Stimulated activated CD4-positive, alpha-beta T cell treated with anti-CD3 and anti-CD28 coated beads, Interleukin-1b, Interleukin-23, amount 100 ng/mL, for 24 hours (primary cell): ENCODE data around the gene TPSB2.
"Not testable (repeated sequence)": the region's sequence is repeated elsewhere in the genome, so short reads cannot be mapped to it uniquely, and the experiment has no call there.

Source experiments
- DNase-seq, 4 experiments: peaks; one replicate each; pipeline ENCODE4 v3.0.0-alpha.2; 2020; ENCODE audit warnings: low read depth in 4 of 4, low spot score in 1 of 4

The TPSB2 gene

DNA sequence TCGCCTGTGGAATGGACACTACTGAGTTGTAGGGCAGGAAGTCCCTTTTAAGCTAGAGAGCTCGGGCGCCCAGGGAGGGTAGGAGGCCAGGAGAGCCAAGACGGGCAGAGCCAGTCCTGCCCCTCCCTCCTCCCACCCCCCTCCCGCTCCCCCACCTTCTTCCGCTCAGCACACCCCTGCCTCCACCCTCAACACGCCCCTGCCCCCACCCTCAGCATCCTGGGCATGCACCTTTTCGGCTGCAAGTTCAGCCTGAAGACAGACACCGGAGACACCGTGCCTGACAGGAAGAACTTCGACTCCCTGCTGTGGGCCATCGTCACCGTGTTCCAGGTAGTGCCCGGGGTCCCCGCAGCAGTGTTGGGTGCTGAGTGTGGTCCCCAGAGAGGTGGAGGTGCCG, 23.2 kb downstream of the TPSB2 start:
- no peak for DNase-seq

DNA sequence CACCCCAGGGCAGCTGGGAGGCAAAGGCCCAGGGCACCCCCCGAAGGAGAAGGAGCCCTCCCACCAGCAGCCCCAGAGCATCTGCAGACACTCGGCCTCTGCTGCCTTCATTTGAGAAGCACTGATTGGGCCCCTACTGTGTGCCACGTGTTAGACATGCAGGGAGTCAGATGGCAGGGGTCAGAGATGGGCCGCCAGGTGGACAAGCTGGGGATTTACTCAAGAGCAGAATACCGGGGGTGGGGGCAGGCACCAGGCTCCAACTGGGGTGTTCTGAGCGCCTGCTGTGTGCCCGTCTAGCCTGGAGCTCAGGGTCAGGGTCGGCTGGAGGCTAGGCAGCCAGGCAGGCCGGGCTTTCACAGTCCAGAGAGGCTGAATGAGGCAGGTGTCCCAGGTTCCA, 23.7 kb downstream of the TPSB2 start:
- DNase-seq, result no peak

DNA sequence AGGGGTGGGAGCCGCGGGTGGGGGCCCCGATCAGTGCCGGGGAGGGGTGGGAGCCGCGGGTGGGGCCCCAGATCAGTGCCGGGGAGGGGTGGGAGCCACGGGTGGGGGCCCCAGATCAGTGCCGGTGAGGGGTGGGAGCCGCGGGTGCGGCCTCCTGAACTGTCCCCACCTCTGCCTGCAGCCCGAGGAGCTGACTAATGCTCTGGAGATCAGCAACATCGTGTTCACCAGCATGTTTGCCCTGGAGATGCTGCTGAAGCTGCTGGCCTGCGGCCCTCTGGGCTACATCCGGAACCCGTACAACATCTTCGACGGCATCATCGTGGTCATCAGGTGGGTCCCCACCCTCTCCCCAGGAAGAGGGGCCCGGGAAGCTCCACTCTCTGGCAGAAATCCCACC, 25.1 kb downstream of the TPSB2 start:
- DNase-seq, result no peak

DNA sequence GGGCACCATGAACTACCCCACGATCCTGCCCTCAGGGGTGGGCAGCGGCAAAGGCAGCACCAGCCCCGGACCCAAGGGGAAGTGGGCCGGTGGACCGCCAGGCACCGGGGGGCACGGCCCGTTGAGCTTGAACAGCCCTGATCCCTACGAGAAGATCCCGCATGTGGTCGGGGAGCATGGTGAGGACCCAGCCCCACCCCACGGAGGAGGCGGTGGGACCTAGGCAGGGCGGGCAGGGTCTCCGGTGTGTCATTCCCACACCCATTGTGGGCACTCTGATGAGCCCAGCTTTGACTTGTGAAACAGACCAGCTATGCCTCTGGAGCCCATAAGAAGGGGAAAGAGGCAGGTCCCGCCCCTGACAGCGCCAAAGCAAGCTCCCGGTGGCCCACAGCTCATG, 27.7 kb downstream of the TPSB2 start:
- no peak for DNase-seq

DNA sequence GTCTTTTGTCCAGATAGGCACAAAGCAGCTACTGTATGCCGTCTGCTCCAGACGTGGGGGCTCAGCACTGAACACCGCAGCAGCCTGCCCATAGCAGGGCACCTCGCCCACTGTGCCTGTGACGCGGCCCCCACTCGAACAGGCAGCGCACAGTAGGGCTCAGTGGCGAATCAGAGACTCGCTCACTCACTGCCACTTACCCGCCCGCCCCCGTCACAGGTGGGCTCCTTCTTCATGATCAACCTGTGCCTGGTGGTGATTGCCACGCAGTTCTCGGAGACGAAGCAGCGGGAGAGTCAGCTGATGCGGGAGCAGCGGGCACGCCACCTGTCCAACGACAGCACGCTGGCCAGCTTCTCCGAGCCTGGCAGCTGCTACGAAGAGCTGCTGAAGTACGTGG, 28.5 kb downstream of the TPSB2 start:
- DNase-seq, result no peak

DNA sequence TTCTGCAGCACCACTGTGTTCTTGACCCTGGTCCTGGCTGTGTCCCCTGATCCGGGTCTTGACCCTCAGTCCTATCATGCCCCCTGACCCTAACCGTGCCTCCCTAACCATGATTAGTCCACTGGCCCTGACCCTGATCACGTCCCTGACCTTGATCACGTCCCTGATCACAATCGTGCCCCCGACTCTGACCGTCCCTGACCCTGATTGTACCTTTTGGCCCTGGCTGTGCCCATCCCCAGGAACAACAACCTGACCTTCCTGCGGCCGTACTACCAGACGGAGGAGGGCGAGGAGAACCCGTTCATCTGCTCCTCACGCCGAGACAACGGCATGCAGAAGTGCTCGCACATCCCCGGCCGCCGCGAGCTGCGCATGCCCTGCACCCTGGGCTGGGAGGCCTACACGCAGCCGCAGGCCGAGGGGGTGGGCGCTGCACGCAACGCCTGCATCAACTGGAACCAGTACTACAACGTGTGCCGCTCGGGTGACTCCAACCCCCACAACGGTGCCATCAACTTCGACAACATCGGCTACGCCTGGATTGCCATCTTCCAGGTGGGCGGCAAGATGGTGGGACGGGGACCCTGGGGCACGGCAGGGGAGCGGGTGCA, 29.9 kb downstream of the TPSB2 start:
- DNase-seq, result no peak

DNA sequence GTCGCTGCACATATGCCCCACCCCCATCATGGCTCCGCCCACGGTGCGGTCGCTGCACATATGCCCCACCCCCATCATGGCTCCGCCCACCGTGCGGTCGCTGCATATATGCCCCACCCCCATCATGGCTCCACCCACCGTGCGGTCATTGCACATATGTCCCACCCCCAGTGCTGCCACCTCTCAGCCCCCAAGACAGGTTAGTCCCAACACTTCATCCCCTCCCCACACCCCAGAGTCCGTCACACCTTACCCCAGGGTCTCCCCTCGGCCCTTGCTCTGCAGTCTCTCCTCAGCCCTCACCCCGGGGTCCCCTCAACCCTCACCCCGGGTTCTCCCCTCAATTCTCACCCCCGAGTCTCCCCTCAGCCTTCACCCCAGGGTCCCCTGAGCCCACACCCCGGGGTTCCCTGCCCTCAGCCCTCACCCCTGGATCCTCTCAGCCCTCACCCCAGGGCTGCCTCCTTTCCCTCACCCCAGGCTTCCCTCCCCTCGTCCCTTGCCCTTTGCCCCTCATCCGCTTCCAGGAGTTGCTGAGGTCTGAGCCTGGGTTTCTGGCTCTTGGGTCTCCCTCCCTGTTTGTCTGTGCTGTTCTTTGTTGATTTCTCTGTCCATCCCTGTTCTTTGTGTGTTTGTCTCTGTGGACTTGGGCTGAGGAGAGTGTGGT, 30.5 kb downstream of the TPSB2 start:
- no peak for DNase-seq

DNA sequence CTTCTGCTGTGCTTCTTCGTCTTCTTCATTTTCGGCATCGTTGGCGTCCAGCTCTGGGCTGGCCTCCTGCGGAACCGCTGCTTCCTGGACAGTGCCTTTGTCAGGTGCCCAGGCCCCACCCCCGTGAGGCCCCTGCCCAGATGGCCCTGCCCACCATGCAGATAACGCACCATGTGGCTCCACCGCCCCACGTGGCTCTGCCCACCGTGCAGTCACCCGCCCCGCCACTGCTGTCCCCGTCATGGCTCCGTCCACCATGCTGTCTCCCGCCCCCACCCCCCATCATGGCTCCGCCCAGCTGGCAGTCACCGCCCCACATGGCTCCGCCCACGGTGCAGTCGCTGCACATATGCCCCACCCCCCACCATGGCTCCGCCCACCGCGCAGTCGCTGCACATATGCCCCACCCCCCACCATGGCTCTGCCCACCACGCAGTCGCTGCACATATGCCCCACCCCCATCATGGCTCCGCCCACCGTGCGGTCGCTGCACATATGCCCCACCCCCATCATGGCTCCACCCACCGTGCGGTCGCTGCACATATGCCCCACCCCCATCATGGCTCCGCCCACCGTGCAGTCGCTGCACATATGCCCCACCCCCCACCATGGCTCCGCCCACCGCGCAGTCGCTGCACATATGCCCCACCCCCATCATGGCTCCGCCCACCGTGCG, 31.2 kb downstream of the TPSB2 start:
- DNase-seq, result not testable (repeated sequence)

DNA sequence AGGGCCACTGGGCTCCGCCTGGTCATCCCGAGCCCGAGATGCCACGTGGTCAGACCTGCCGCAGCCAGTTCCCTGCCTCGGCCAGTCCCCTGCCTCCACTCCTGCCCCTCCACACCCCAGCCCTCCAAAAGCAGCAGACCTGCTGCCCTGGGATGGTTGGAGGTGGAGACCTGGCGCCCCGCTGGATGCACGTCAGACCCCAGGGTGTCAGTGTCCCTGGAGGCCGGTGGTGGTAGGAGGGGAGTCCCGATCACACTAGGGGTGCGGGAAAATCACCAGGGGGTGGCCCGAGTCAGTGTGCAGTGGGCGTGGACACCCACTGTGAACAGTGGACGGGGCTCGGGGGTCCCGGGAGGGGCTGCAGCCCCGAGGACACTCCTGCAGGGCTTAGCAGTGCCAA, 31.8 kb downstream of the TPSB2 start:
- no peak for DNase-seq

DNA sequence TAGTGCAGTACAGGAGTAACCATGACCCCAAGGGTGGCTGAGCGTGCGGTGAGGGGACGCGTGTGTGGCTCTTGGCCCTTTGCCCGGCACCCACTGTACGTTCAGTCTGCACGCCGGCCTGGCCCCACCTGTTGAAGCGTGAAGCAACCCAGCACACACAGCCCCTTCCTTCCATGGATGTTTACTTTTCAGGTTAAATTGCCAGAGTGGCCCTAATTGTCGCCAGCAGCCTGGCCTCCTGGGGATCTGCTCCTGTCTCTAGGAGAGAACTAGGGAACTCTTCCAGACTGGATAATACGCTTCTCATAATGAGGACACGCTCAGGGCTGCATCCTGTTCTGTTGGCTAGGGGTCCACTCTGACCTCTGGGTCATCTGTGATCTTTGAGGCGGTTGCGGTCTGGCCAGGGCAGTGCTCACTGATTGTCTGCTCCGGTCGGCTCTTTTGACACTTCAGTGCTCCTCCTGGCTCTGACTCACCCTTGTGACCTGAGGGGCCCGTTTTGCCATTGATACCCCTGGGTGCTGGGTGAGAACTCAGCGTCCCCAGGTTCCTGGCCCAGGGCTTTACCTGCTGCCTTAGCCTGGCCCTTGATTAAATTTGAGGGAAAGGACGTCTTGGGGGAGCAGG, 32.6 kb downstream of the TPSB2 start:
- no peak for DNase-seq

DNA sequence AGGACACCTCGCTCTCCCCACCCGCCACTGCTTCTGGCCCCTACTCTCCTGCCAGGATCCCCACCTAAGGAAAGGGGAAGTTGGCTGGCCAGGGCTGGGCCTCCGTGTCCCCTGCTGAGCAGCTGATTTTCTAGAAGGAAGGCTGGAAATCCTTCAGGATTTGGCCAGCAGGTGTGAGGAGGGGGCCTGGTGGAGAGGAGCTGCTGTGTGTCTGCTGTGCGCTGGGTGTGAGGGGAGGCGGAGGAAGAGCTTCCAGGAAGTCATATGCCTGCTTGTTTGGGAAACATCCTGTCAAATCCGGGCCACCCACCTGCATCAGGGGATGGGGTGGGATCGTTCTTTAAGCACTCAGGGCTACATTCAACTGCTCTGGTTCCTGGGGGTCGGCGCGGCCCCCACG, 33.5 kb downstream of the TPSB2 start:
- no peak for DNase-seq

DNA sequence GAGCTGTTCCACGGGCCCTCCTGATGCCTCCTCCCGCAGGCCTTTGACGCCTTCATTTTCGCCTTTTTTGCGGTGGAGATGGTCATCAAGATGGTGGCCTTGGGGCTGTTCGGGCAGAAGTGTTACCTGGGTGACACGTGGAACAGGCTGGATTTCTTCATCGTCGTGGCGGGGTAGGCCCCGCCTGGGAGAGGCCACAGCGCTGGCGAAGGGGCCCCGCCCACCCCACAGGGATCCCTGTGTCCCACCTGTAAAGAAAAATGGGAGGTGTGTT, 34.7 kb downstream of the TPSB2 start:
- DNase-seq, result no peak

DNA sequence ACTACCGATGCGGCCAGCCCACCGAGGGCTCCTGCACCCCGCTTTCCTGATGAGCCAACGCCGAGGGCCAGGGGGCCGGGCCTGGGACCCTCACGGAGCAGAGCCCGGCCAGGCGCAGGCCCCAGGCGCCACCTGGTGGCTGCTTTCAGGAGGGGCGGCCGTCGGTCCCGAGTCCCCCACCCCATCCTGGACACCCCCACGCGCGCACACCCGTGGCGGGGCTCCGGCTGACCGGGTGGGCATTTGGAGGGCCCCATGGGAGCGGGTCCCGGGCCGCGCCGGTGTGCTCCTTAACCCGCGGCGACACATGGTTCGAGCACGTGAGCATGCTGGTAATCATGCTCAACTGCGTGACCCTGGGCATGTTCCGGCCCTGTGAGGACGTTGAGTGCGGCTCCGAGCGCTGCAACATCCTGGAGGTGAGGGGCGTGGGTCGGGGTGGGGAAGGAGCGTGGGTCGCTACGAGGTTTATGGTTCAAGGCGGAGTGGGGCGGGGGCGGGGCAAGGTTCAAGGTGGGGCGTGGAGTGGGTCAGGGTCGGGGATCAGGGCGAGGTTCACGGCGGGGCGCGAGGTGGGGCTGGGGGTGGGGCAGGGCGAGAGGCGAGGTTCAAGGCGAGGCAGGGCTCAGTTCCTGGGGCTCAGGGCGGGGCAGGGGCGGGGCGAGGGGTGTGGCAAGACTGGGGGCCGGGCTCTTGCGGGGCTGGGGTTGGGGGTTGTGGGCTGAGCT, 35.2 kb downstream of the TPSB2 start:
- no peak for DNase-seq

DNA sequence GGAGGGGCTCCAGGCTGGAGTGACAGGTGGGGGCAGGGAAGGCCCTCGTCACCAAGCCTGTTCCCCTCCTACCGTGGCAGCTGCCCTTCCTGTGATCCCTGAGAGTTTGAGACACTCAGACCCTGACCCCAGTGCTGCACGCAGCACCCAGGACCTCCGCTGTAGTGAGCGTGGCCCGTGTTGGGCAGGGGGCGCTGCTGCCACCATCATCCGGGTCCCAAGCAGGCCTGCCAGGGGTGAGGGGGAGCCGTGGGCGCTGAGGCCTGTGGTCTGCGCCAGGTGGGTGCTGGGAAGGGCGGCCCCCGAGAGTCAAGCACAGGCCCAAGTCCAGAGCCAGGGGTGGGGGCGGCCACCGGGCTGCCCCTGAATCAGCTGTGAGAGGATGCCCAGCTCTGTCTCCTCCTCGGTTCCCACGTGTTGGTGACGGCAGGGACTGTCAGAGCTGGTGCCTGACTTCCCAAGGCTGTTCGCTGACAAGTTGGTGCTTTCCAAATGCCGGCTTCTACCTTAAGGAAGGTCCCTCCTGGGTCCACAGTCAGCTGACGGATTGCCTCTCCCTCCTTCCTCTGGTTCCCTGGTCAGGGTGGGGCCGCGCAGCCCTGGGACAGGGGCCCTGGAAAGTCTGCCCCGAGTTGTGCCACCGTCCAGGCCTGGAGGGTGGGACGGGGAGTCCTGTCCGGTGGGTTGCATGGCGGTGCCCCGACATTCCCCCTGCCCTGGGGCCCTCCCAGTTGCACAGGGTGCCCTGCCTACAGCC, 36.0 kb downstream of the TPSB2 start:
- DNase-seq, result no peak

DNA sequence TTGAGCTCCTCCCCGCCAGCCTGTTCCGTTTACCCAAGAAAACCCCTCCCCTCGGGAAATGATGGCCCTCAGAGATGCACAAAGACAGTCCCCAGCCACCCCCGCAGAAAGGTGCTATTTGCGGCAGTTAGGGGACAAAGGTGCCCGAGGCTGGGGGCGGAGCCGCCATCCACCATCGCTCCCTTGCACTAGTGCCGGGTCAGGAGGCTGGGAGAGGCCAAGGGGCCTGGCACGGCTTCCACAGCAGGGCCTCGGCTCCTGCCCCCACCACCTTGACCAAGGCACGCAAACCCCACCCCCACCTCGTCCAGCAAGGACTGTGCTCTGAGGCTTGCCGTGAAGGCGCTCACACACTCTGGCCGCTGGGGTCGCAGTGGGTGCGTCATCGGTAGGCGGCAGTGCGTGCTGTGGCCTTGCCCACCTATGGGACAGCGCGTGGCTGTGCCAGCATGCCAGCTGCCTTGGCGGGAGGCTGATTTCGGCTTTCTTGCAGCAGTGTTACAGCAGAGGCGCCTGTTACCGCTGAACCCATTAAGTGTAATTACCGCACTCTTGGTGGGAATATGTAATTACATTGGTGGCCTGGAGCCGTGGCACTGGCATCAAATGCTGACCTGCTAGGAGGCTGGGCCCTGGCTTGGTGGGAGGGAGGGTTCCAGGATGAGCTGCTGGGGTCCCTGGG, 36.7 kb downstream of the TPSB2 start:
- DNase-seq, result no peak

DNA sequence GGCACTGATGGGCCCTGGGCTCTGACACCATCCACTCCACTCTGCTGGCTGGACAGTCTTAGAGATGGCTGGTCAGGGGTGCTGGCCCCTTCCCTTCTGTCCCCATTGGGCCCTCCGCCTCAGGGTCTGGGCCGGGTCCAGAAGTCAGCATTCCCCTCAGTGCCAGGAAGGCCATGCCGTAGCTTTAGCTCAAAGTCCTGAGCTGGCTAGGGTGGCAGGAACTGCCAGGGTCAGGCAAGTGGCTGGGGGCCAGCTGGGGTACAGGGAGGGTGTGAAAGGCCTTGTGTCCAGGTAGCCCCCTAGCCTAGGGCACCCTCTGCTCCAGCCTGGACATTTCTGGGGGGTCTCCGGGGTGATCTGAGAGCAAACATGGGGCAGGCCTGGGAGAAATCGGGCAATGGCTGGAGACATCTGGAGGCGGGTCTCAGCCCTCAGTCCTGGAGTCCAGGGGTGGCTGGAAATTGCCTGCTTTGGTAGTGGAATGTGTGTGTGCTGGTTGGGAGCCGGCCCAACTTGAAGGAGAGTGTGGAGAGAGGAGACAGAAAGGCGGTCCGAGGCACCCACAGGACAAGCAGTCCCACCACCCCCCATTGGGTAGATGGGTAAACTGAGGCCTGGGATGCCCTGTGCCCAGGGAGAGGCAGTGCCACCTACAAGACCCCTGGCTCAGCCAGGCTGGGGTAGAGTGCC, 37.5 kb downstream of the TPSB2 start:
- no peak for DNase-seq

DNA sequence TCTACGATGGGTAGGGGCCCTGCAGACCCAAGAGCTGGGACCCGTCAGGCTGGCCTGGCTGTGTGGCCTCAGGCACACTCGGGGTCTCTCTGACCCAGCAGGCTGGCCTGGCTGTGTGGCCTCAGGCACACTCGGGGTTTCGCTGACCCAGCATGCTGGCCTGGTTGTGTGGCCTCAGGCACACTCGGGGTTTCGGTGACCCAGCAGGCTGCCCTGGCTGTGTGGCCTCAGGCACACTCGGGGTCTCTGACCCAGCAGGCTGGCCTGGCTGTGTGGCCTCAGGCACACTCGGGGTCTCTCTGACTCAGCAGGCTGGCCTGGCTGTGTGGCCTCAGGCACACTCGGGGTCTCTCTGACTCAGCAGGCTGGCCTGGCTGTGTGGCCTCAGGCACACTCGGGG, 39.2 kb downstream of the TPSB2 start:
- DNase-seq, result not testable (repeated sequence)

DNA sequence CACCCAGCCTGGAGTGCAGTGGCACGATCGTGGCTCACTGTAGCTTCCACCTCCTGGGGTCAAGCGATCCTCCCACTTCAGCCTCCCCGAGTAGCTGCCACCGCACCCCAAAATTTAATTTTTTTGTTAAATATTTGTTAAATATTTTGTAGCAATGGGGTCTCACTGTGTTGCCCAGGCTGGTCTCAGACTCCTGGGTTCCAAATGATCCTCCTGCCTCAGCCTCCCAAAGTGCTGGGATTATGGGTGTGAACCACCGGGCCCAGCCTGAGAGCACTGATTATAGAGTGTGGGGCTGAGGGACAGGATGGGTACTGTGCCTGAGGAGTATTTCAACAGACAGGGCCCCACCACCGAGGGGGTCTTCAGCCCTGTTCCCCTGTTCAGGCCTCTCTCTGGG, 40.5 kb downstream of the TPSB2 start:
- DNase-seq, result no peak

DNA sequence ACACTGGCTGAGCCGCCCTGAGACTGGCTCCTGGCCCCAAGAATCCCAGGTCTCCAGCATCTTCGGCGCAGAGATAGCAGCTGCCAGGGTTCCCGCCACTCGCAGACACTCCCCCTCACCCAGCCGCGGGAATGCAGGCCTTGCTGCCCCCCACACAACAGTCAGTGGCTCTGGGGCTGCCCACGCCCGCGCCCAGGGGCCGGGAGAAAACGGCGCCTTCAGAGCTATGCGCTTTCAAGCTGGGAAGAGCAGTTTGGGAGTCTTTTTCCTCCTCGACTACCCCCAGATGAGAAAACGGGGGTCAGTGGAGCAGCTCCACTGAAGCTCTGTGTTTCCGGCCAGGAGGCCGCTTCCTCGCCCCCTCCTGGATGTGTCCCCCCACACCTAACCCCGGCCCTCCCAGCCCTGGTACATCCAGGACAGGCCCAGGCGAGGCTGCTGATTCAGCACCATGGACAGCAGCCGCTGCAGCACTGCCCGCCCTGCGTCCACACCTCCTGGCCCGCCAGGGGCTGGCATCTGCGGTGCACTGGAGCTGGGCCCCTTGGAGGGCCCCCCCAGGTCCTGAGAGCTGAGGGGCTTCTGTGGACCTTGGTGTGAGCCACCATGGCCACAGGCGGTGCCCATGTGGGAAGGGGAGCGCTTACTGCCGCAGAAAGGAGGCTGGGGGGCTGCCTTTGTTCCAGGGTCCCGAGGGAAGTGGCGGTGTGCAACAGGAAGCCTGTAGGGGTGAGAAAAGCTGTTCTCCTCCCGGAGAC, 41.4 kb downstream of the TPSB2 start:
- DNase-seq, result no peak
